GM12878 (cell line): ENCODE data around the gene VWA3B. TPM values are rescaled to one million over a fixed set of nuclear protein-coding genes. Genes with fewer than 3 reads are reported as not detected.

Source experiments
- ATAC-seq: fragments of 200-7000 bp; cut with Tn5 transposase; 3 replicates; pipeline ENCODE4 v1.9.1; 2020; ENCODE audit warnings: mild to moderate bottlenecking, moderate library complexity
- BruUV-seq: library from RNA; stranded (reverse); fragments of 400-500 nt; replicated peaks from 2 replicates; lab custom pipeline; 2021; lab: Mats Ljungman, UMichigan
- CTCF ChIA-PET: fragments of 300-600 bp; sonication (Branson Sonifier 250); formaldehyde crosslinking; extraction: SDS; loops from one replicate; lab custom pipeline; 2021; ENCODE audit warnings: inconsistent platforms; lab: Yijun Ruan, JAX
- POLR2A ChIA-PET: fragments of 350-600 bp; formaldehyde crosslinking; extraction: SDS; loops from one replicate; lab custom pipeline; 2021; ENCODE audit warnings: inconsistent platforms; lab: Charles Lee
- RAD21 ChIA-PET: fragments of 300-600 bp; sonication (Branson Sonifier 250); formaldehyde crosslinking; loops from one replicate; lab custom pipeline; 2023; ENCODE audit warnings: antibody characterized with exemption; ENCODE audit not compliant: unreplicated experiment; lab: Charles Lee
- SMC1A ChIA-PET: fragments of 300-600 bp; sonication (Branson Sonifier 250); formaldehyde crosslinking; loops from one replicate; lab custom pipeline; 2023; ENCODE audit not compliant: unreplicated experiment, uncharacterized antibody; lab: Charles Lee
- DNase-seq: peaks from one replicate; pipeline ENCODE4 v3.0.0-alpha.2; 2011; ENCODE audit warnings: low read depth, low spot score
- FAIRE-seq: peaks from 3 replicates; lab custom pipeline; 2011; peaks lifted over from hg19 to GRCh38; lab: Jason Lieb, UNC
- H2AFZ ChIP-seq: 2 replicates; pipeline ENCODE4 v1.6.0; 2011; ENCODE audit warnings: low read depth, low read length, control low read depth; ENCODE audit not compliant: control insufficient read depth
- H3K27ac ChIP-seq: 2 replicates; pipeline ENCODE4 v1.5.1; 2011; ENCODE audit warnings: control low read depth; ENCODE audit not compliant: control insufficient read depth, insufficient read depth
- H3K27me3 ChIP-seq, 2 experiments: replicated peaks in 1 of 2; 2 replicates each; pipeline versions ENCODE4 v1.6.0 to v1.6.1; 2011; ENCODE audit warnings: low read length in 1 of 2; ENCODE audit not compliant: control insufficient read depth in 2 of 2, insufficient read depth in 2 of 2
- H3K36me3 ChIP-seq, 2 experiments: 2 replicates each; pipeline ENCODE4 v1.5.1; 2011; ENCODE audit warnings: low read length in 1 of 2; ENCODE audit not compliant: control insufficient read depth in 2 of 2, insufficient read depth in 2 of 2
- H3K4me1 ChIP-seq: 2 replicates; pipeline ENCODE4 v1.6.1; 2011; ENCODE audit warnings: mild to moderate bottlenecking, low read length, moderate library complexity, mixed read lengths; ENCODE audit not compliant: control insufficient read depth, insufficient read depth
- H3K4me2 ChIP-seq: 2 replicates; pipeline ENCODE4 v1.6.0; 2011; ENCODE audit warnings: control low read depth; ENCODE audit not compliant: control insufficient read depth, insufficient read depth
- H3K4me3 ChIP-seq: fragments of 200-600 bp; sonication (generic); 2 replicates; pipeline ENCODE4 v1.5.1; 2016
- H3K79me2 ChIP-seq: 2 replicates; pipeline ENCODE4 v1.6.0; 2011; ENCODE audit warnings: low read length; ENCODE audit not compliant: control insufficient read depth, insufficient read depth
- H3K9ac ChIP-seq: 2 replicates; pipeline ENCODE4 v1.8.0; 2011; ENCODE audit warnings: low read length, control low read depth, mixed read lengths; ENCODE audit not compliant: control insufficient read depth, insufficient read depth
- H3K9me3 ChIP-seq: replicated peaks from 3 replicates; pipeline ENCODE4 v1.5.1; 2011; ENCODE audit warnings: mild to moderate bottlenecking, low read length; ENCODE audit not compliant: control insufficient read depth, insufficient read depth
- H4K20me1 ChIP-seq: 2 replicates; pipeline ENCODE4 v1.6.0; 2011; ENCODE audit not compliant: control insufficient read depth, insufficient read depth
- EED ChIP-seq: sonication (generic); IDR thresholded peaks from 2 replicates; pipeline ENCODE4 v1.6.1; 2016; ENCODE audit warnings: antibody characterized with exemption, low read depth
- EGR1 ChIP-seq, 2 experiments: IDR thresholded peaks; 1 replicate in 1 of 2; 2 replicates in 1 of 2; pipeline ENCODE4 v1.6.1; 2011 to 2012; ENCODE audit warnings: low read depth in 2 of 2, low read length in 2 of 2, borderline replicate concordance in 1 of 2, mild to moderate bottlenecking in 1 of 2, moderate library complexity in 1 of 2
- ELK1 ChIP-seq: IDR thresholded peaks from 2 replicates; pipeline ENCODE4 v1.6.1; 2012; ENCODE audit warnings: low read depth, low read length, improper control_type of control experiment
- HSF1 ChIP-seq: fragments of 150-350 bp; IDR thresholded peaks from 2 replicates; pipeline ENCODE4 v1.6.1; 2014; ENCODE audit warnings: mild to moderate bottlenecking, low read depth, low read length
- NR2C2 ChIP-seq: IDR thresholded peaks from 2 replicates; pipeline ENCODE4 v1.6.1; 2011; ENCODE audit warnings: borderline replicate concordance, low read depth; ENCODE audit not compliant: control insufficient read depth, insufficient read length
- SMARCA5 ChIP-seq: fragments of 450-650 bp; IDR thresholded peaks from 2 replicates; pipeline ENCODE4 v1.6.1; 2017; ENCODE audit warnings: mild to moderate bottlenecking
- TCF12 ChIP-seq: IDR thresholded peaks from 2 replicates; pipeline ENCODE4 v1.6.1; 2011; ENCODE audit warnings: low read depth, mild to moderate bottlenecking, low read length
- ZNF207 ChIP-seq: fragments of 450-650 bp; IDR thresholded peaks from 2 replicates; pipeline ENCODE4 v1.6.1; 2014; ENCODE audit warnings: antibody characterized with exemption, mild to moderate bottlenecking, borderline replicate concordance
- ZNF217 ChIP-seq: fragments of 450-650 bp; IDR thresholded peaks from 2 replicates; pipeline ENCODE4 v1.6.1; 2017; ENCODE audit warnings: antibody characterized with exemption, mild to moderate bottlenecking
- ZNF24 ChIP-seq: fragments of 450-650 bp; IDR thresholded peaks from 2 replicates; pipeline ENCODE4 v1.6.1; 2017; ENCODE audit warnings: antibody characterized with exemption, mild to moderate bottlenecking
- ZNF687 ChIP-seq: fragments of 450-650 bp; IDR thresholded peaks from 2 replicates; pipeline ENCODE4 v1.6.1; 2017; ENCODE audit warnings: mild to moderate bottlenecking, moderate library complexity
- ZZZ3 ChIP-seq: IDR thresholded peaks from 2 replicates; pipeline ENCODE4 v1.6.1; 2011; ENCODE audit warnings: low read depth; ENCODE audit not compliant: control insufficient read depth, insufficient read length
- WGBS: methylation state at CpG from one replicate; pipeline ENCODE4 v1.1.6; 2016; ENCODE audit warnings: low lambda C conversion rate; ENCODE audit not compliant: insufficient replicate concordance, insufficient coverage; ENCODE audit errors: missing lambda C conversion rate; 5-methylcytosine and 5-hydroxymethylcytosine counted together
- in situ Hi-C: fragments of 300-500 bp; cut with MboI; formaldehyde crosslinking; loops from 9 replicates; pipeline ENCODE4 v1.14.3; 2018; ENCODE audit warnings: mixed read lengths
- intact Hi-C: fragments of 100-400 bp; cut with micrococcal nuclease; formaldehyde crosslinking; loops from one replicate; pipeline ENCODE4 v1.14.2; 2022; ENCODE audit not compliant: unreplicated experiment
- polyA plus RNA-seq, 11 experiments: library from polyadenylated mRNA; depleted of rRNA in 4 of 11; unstranded in 6 of 11; stranded (reverse) in 5 of 11; fragments of >200 nt; fragmentation: Nextera tagmentation in 4 of 11; fragmentation: Illumina TruSeq in 1 of 11; extraction: Ambion mirVana in 4 of 11; extraction: Trizol in 1 of 11; gene quantifications; 1 replicate in 1 of 11; 2 replicates in 10 of 11; pipeline versions ENCODE4 v1.2.1 to v1.2.3, GENCODE V29; 2011 to 2016; ENCODE audit warnings: inconsistent platforms in 2 of 11, missing spikeins in 2 of 11, low read depth in 1 of 11
- total RNA-seq, 4 experiments: library from RNA; depleted of rRNA in 3 of 4; stranded (reverse); fragments of >200 nt in 3 of 4; fragmentation: Illumina TruSeq in 1 of 4; extraction: Trizol in 1 of 4; gene quantifications; 2 replicates each; pipeline versions ENCODE4 v1.2.1 to v1.2.3, GENCODE V29; 2013 to 2021

The VWA3B gene
- total and polyA plus RNA-seq, 10 of the 15 experiments (the other 5 are each of a cell fraction or from before 2014, with no cell fraction given): 0.04 to 0.86 (median 0.19) TPM; not detected in 4

GRCh38 chr2:98341241-98341640 lies 254.3 kb downstream of the VWA3B start:
- Histone ChIP-seq H4K20me1 (no peaks in the 10 kb centered on the region), H3K9ac (no peak overlapping the region), H3K4me2 (no peak overlapping the region), H3K4me3 (no peak overlapping the region), H3K27ac (no peak overlapping the region), H3K4me1 (no peaks in the 10 kb centered on the region), H2AFZ (no peak overlapping the region), H3K9me3 (no peaks in the 10 kb centered on the region), H3K27me3 (peaks cover 0 to 4% of the 10 kb centered on the region in 2 experiments; a peak in 3 of 4 replicates), H3K36me3 (no peaks in the 10 kb centered on the region), H3K79me2 (no peaks in the 10 kb centered on the region)
- DNase-seq: no peak
- no peak for FAIRE-seq
- RAD21 ChIA-PET: no interaction called here
- intact Hi-C loops: no loop called here
- no peak for ATAC-seq
- POLR2A ChIA-PET: no interaction called here
- SMC1A ChIA-PET: no interaction called here
- in situ Hi-C loops: no loop called here
- CTCF ChIA-PET: no interaction called here
- TF ChIP-seq EED: no peak
- BruUV-seq: no TSS peak
- 68% methylated on average over 2 of the region's 2 CpGs for WGBS

- ATAC-seq (no peak), FAIRE-seq (no peak), DNase-seq (no peak)
- RAD21 ChIA-PET: no interaction called here
- H3K27me3 ChIP-seq: peaks cover 5 to 11% of the 10 kb centered on the region in 2 experiments
- H3K36me3 ChIP-seq: no peaks in the 10 kb centered on the region
- CTCF ChIA-PET: no interaction called here
- H3K9me3 ChIP-seq: no peaks in the 10 kb centered on the region; the same call in 2 of the 3 replicates
- H3K4me2 ChIP-seq: no peak overlapping the region
- intact Hi-C loops: no loop called here
- WGBS: 5% methylated on average over 3 of the region's 3 CpGs
- H4K20me1 ChIP-seq: no peaks in the 10 kb centered on the region
- no peak overlapping the region for H2AFZ ChIP-seq
- no peak overlapping the region for H3K27ac ChIP-seq
- SMC1A ChIA-PET: no interaction called here
- H3K79me2 ChIP-seq: no peaks in the 10 kb centered on the region
- no peaks in the 10 kb centered on the region for H3K4me1 ChIP-seq
- no peak overlapping the region for H3K4me3 ChIP-seq
- no peak overlapping the region for H3K9ac ChIP-seq
- no TSS peak for BruUV-seq
- in situ Hi-C loops: no loop called here
- POLR2A ChIA-PET: no interaction called here
- TF ChIP-seq SMARCA5 (no peak), ELK1 (no peak), EGR1 (IDR thresholded peaks at IDR 0.05; ENCODE audit: borderline replicate concordance in 1 of 2, low read depth in 2 of 2, low read length in 2 of 2) (no peak), NR2C2 (no peak), ZNF207 (no peak), ZZZ3 (no peak), ZNF24 (no peak), TCF12 (no peak), ZNF687 (no peak), ZNF217 (no peak), HSF1 (no peak)
These were observed 256.3 kb downstream of the VWA3B start for GRCh38 chr2:98343285-98343684.
